HepG2 (cell line): Measurements from ENCODE around the gene FCRL2. TPM values are rescaled to one million over a fixed set of nuclear protein-coding genes. Genes with fewer than 3 reads are reported as not detected.

Experiments used
- HDAC6 ChIP-seq: fragments of 200-600 bp; sonication (generic); IDR thresholded peaks from 2 replicates; pipeline ENCODE4 v1.7.0; 2017; ENCODE audit warnings: mild to moderate bottlenecking, antibody characterized with exemption, low read length, low read depth
- HNRNPH1 ChIP-seq: fragments of 200-400 bp; formaldehyde crosslinking; optimal IDR thresholded peaks from 2 replicates; pipeline ENCODE3; 2017; ENCODE audit warnings: mild to moderate bottlenecking, low read depth, low read length
- polyA plus RNA-seq, 8 experiments: library from polyadenylated mRNA; depleted of rRNA in 3 of 8; stranded (reverse) in 7 of 8; unstranded in 1 of 8; fragments of >200 nt; fragmentation: Illumina TruSeq in 4 of 8; extraction: Trizol in 4 of 8; gene quantifications; 2 replicates each; pipeline versions ENCODE4 v1.2.1 to v1.2.3, GENCODE V29; 2011 to 2016; ENCODE audit warnings: low read depth in 4 of 8, missing spikeins in 1 of 8, mixed read lengths in 1 of 8; ENCODE audit not compliant: insufficient read depth in 1 of 8
- total RNA-seq, 5 experiments: library from RNA; depleted of rRNA; stranded (reverse); fragments of >200 nt; fragmentation: Illumina TruSeq; extraction: Trizol; gene quantifications; 2 replicates each; pipeline ENCODE4 v1.2.3, GENCODE V29; 2016; ENCODE audit warnings: low read depth in 1 of 5
- TF ChIP-seq, protein P1 (sequence below), 2 experiments: sonication (generic) in 1 of 2; formaldehyde crosslinking in 1 of 2; IDR thresholded peaks; 2 replicates each; pipeline versions ENCODE4 v1.6.1 to v1.9.0; 2014 to 2022; ENCODE audit warnings: antibody characterized with exemption in 1 of 2, borderline replicate concordance in 1 of 2, inconsistent platforms in 1 of 2, low read depth in 1 of 2, missing genetic modification reagents in 1 of 2
- TF ChIP-seq, protein P2 (sequence below): sonication (generic); formaldehyde crosslinking; IDR thresholded peaks from 2 replicates; pipeline ENCODE4 v1.4.0; 2020; ENCODE audit warnings: missing genetic modification reagents; ENCODE audit errors: not compliant biosample characterization
- TF ChIP-seq, protein P3 (sequence below): sonication (generic); formaldehyde crosslinking; IDR thresholded peaks from 2 replicates; pipeline ENCODE4 v1.5.1; 2020; ENCODE audit warnings: mild to moderate bottlenecking, missing genetic modification reagents, moderate library complexity
- TF ChIP-seq, protein P4 (sequence below): sonication (generic); formaldehyde crosslinking; IDR thresholded peaks from 2 replicates; pipeline ENCODE4 v1.8.1; 2023; ENCODE audit warnings: mild to moderate bottlenecking, missing genetic modification reagents
- TF ChIP-seq, protein P5 (sequence below): IDR thresholded peaks from 2 replicates; pipeline ENCODE4 v1.6.1; 2012; ENCODE audit warnings: low read depth, low read length, improper control_type of control experiment

Gene FCRL2
- total and polyA plus RNA-seq, 2 of the 13 experiments (the other 11 are each of a cell fraction or from before 2014, with no cell fraction given) = not detected

DNA sequence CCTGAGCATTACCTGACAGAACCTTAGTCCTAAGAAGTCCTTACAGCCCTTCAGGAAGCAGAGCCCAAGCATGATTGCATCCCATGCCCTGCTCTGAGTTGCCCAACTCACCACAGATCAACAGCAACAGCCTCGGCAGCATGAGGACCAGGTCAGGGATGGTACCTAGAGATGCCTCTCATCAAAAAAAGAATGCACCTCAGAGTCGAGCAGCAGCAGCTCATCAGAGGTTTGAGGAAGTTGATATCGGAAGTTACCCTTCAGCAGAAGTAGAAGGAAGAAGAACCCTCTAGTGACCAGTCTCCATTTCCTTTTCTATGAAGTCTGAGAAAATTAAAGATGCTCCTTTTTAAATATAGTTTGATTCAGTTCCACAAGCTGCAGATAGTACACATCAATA, 43.0 kb upstream of the FCRL2 start, which contains the start of gene FCRL1 (continued):
- TF ChIP-seq, protein P1, sequence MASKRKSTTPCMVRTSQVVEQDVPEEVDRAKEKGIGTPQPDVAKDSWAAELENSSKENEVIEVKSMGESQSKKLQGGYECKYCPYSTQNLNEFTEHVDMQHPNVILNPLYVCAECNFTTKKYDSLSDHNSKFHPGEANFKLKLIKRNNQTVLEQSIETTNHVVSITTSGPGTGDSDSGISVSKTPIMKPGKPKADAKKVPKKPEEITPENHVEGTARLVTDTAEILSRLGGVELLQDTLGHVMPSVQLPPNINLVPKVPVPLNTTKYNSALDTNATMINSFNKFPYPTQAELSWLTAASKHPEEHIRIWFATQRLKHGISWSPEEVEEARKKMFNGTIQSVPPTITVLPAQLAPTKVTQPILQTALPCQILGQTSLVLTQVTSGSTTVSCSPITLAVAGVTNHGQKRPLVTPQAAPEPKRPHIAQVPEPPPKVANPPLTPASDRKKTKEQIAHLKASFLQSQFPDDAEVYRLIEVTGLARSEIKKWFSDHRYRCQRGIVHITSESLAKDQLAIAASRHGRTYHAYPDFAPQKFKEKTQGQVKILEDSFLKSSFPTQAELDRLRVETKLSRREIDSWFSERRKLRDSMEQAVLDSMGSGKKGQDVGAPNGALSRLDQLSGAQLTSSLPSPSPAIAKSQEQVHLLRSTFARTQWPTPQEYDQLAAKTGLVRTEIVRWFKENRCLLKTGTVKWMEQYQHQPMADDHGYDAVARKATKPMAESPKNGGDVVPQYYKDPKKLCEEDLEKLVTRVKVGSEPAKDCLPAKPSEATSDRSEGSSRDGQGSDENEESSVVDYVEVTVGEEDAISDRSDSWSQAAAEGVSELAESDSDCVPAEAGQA (IDR thresholded peaks at IDR 0.05; ENCODE audit: low read depth) = no peak
- TF ChIP-seq, protein P1 (CRISPR knock-in tag; IDR thresholded peaks at IDR 0.05; ENCODE audit: borderline replicate concordance) = no peak
- no peak for TF ChIP-seq HNRNPH1
- TF ChIP-seq, protein P2, sequence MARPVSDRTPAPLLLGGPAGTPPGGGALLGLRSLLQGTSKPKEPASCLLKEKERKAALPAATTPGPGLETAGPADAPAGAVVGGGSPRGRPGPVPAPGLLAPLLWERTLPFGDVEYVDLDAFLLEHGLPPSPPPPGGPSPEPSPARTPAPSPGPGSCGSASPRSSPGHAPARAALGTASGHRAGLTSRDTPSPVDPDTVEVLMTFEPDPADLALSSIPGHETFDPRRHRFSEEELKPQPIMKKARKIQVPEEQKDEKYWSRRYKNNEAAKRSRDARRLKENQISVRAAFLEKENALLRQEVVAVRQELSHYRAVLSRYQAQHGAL (CRISPR knock-in tag) = no peak
- TF ChIP-seq, protein P3, sequence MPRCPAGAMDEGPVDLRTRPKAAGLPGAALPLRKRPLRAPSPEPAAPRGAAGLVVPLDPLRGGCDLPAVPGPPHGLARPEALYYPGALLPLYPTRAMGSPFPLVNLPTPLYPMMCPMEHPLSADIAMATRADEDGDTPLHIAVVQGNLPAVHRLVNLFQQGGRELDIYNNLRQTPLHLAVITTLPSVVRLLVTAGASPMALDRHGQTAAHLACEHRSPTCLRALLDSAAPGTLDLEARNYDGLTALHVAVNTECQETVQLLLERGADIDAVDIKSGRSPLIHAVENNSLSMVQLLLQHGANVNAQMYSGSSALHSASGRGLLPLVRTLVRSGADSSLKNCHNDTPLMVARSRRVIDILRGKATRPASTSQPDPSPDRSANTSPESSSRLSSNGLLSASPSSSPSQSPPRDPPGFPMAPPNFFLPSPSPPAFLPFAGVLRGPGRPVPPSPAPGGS (CRISPR knock-in tag) = no peak
- TF ChIP-seq, protein P4, sequence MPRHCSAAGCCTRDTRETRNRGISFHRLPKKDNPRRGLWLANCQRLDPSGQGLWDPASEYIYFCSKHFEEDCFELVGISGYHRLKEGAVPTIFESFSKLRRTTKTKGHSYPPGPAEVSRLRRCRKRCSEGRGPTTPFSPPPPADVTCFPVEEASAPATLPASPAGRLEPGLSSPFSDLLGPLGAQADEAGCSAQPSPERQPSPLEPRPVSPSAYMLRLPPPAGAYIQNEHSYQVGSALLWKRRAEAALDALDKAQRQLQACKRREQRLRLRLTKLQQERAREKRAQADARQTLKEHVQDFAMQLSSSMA (CRISPR knock-in tag) = no peak
- TF ChIP-seq HDAC6 = no peak
- TF ChIP-seq, protein P5, sequence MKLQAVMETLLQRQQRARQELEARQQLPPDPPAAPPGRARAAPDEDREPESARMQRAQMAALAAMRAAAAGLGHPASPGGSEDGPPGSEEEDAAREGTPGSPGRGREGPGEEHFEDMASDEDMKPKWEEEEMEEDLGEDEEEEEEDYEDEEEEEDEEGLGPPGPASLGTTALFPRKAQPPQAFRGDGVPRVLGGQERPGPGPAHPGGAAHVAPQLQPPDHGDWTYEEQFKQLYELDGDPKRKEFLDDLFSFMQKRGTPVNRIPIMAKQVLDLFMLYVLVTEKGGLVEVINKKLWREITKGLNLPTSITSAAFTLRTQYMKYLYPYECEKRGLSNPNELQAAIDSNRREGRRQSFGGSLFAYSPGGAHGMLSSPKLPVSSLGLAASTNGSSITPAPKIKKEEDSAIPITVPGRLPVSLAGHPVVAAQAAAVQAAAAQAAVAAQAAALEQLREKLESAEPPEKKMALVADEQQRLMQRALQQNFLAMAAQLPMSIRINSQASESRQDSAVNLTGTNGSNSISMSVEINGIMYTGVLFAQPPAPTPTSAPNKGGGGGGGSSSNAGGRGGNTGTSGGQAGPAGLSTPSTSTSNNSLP = no peak
